Activated naive CD8-positive, alpha-beta T cell treated with anti-CD3 and anti-CD28 coated beads, Interleukin-2, amount 50 U/mL, for 16 hours (primary cell): ENCODE measurements around the gene RBP5.

Experiments
- DNase-seq: peaks from one replicate; pipeline ENCODE4 v3.0.0-alpha.2; 2020; ENCODE audit warnings: low read depth, low spot score

Gene RBP5

DNA sequence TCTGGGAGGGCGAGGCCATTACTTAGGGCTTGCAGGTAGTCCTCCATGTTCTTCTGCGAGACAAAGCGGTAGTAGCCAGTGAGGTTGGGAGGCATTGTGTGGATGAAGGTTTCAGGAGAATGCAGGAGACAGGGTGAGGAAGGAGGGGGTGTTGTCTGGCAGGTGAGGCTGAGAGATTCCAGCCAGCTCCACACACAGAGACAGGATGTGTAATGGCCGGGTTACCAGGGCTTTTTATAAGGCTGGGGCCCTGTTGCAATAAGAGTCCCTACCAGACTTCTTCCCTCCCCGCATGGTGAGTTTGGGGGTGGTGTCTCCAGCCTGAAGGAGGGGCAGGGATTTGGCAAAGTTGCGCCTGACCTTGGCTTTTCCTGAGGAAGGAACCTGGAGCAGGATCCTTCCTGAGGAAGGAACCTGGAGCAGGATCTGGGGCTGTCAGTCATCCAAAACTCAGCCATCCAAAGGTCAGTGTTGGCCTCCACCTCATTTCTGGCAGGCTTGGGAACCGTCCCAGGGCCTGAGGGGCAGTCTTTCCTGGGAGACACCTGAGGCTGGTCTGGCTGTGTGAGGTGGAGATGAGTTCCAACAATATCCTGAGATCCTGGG is at the start of gene RBP5:
Gene RBP5, minus strand, starts transcription at position 209 of the 606 bp plus-strand sequence. Its CDS starts 114 bp downstream, at position 95.
- no peak for DNase-seq

- no peak for DNase-seq
Measured at GRCh38 chr12:7178481-7178880, 49.8 kb upstream of the RBP5 start.

- DNase-seq: no peak
Measured at GRCh38 chr12:7176595-7176994, 47.9 kb upstream of the RBP5 start.

DNA sequence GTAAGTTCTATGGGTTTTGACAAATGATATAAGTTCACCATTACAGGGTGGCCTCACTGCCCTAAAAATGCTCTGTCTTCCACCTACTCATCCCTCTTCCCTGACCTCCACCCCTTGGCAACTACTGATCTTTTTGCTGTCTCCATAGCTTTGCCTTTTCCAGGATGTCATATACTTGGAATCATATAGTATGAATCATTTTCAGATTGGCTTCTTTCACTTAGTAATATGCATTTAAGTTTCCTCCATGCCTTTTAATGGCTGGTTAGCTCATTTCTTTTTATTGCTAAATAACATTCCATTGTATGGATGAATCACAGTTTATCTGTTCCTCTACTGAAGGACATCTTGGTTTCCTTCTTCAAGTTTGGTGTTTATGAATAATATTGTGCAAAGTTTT is 46.8 kb upstream of the RBP5 start:
- DNase-seq: no peak

GRCh38 chr12:7171854-7172253 is 43.2 kb upstream of the RBP5 start:
- no peak for DNase-seq

GRCh38 chr12:7169951-7170350 is 41.3 kb upstream of the RBP5 start:
- DNase-seq: no peak

DNA sequence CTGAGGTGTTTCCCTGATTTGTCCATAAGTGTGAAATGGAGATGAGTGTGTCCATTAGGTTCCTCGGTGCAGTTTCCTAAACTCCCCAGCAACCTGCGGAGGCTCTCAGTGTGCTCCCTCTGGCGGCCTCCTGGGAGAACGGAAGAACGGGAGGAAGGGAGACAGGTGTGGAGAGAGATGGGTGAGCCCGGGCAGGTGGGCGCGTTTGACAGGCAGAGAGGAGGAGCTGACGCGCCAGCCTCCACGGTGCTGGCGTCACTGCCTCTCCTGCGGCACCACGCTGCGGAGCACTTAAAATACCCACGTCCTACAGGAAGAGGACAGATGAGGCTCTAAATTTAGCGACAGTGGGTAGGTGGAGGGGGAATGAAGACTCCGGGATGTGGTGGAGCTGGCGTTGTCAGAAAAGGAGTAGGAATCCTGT is 34.0 kb upstream of the RBP5 start:
- DNase-seq: no peak

- DNase-seq: no peak
Measured at GRCh38 chr12:7161811-7162210, 33.1 kb upstream of the RBP5 start.

DNA sequence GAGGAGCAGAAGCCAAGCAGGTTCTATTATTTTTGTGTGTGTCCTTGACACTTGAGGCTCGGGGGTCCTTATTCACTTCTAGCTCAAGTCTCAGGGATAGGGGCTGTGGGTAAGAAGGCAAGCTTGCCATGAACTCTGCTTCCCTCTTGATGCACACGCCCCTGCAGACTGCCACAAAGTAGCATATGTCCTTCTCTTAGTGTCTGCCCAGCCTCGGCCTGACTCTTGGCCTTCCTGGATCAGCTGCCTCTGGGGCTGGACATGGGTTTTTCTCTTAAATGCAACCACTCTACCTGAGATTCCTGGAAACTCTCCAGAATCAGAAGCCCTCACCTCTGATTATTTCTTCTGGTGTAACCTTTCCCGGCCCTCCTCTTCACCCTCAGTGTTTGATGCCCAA is 32.6 kb upstream of the RBP5 start:
- DNase-seq: no peak

DNA sequence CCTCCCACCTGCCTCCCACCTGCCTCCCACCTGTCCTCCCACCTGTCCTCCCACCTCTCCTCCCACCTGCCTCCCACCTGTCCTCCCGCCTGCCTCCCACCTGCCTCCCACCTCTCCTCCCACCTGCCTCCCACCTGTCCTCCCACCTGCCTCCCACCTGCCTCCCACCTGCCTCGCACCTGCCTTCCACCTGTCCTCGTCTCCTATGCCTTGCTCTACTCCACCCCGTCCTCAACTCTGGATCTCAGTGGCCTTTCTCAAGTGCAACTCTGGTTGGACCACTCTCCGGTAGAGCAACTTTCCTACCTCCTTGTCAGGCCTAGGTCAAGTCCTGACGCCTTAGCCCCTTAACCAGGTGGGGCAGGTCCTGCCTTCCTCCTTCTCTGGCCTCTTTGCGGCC is 31.5 kb upstream of the RBP5 start:
- no peak for DNase-seq

DNA sequence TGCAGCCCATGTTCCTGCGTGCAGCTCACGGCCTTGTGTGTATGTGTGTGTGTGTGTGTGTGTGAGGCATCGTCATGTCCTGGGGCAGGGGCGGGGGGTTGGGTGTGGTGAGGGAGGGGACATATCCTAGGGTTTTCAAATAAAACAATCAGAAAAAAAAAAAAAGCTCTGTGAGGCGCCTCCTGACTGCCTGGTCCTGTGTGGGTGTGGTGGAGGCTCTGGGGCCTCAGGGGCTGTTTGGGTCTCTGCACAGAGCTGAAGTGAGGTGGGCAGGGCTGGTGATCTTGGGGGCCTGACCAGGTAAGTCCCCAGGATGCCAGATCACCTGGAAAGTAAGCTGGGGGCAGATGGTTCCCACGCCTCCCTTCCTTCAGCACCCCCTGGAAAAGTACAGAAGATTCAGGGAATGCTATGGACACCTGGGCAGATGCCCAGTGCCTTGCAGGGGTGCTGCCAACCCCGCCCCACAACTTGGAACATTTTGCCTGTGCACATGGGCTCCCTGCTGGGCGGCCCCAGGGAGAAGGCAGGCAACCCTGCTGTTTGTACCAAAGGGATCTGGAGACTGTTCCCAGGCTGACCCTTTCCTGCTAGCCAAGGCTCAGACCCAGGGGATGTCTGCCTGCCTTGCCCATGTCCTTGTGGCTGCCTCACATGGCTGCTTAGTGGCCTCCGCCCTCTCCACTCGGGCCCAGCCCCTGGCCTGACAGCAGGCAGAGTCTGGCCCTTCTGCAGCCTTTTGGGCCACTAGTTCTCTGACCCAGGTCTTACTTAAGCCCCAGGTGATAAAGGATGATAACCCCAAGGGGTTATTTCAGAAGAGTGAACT is 30.3 kb upstream of the RBP5 start:
- no peak for DNase-seq

DNA sequence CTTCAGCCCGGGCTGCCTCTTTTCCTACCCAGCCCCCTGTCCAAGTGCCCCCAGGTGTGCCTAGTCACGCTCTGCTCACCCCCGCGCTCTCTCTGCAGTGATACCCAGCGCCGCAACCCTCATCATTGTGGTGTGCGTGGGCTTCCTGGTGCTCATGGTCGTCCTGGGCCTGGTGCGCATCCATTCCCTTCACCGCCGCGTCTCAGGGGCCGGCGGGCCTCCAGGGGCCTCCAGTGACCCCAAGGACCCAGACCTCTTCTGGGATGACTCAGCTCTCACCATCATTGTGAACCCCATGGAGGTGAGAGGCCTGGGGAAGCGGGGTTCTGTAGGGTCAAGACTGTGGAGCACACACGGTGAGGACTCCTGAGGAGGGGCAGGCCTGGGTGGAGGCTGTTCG is 28.7 kb upstream of the RBP5 start:
- no peak for DNase-seq

- no peak for DNase-seq
Measured at GRCh38 chr12:7156259-7157197, 27.8 kb upstream of the RBP5 start.

- DNase-seq: no peak
Measured at GRCh38 chr12:7155471-7156034, 26.9 kb upstream of the RBP5 start.

GRCh38 chr12:7154901-7155470 is 26.3 kb upstream of the RBP5 start:
- DNase-seq: no peak

DNA sequence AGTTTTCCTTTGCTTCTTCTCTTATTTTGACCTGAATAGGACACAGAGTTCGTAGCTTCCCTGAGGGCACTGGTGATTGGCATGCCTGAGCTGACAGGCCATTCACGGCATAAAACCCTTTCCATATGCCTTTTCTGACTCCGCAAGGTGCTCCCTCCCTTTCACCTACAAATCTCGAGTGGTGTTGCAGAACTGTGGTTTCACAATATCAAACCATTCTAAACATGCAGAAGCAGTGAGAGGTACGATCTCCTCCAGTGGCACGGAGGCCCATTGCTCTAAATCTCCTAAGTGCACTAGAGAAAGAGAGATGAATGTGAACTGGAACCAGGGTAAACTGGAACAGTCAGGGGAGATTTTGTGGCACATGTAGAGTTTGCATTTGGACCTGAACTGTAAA is 25.4 kb upstream of the RBP5 start:
- no peak for DNase-seq

DNA sequence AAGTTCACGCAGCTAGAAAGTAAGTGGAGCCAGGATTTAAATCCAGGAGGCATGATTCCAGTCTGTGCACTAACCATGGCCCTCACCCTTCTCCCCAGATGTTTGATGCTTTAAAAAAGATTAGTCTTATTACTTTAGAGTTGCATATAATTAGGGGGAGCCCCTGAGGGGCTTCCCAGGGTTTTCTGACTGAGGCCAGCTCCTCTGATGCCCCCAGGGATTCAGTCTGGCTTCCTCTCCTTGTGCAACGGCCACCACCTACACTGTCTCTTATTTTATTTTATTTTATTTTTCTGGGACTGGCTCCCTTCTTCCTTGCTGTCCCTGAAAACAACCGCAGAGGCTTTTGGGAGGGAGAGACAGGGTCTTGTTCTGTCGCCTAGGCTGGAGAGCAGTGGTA is 24.1 kb upstream of the RBP5 start:
- no peak for DNase-seq

DNA sequence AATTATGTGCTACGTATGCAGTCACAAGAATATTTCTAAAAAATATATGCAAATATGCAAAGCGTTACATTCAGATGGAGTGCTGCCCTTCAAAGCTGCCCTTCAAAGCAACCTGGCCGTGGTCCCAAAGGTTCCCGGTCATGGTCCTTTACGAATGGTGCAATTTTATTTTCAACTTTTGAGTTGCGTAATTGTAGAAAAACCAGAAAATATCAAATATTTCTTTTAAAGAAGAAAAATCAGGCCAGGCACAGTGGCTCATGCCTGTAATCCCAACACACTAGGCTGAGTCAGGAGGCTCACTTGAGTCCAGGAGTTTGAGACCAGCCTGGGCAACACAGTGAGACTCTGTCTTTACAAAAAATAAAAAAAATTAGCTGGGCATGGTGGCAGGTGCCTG is 22.8 kb upstream of the RBP5 start:
- DNase-seq: no peak

DNA sequence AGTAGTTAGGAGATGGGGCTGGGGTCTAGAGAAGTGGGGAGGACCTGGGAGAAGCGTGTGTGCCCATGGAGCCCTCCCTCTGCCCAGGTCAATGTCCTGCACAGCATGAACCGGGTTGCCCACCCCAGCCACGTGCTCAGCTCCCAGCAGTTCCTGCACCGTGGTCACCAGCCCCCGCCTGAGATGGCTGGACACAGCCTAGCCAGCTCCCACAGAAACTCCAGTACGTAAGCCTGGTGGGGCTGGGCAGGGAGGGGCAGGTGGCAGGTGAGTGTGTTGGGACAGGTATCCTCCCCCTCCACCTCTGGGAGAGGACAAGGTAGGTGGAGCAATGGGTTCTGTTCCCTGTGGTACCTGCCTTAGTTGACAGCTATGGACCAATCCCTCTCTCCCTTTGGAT is 22.2 kb upstream of the RBP5 start:
- no peak for DNase-seq

- no peak for DNase-seq
Measured at GRCh38 chr12:7150356-7150755, 21.7 kb upstream of the RBP5 start.

DNA sequence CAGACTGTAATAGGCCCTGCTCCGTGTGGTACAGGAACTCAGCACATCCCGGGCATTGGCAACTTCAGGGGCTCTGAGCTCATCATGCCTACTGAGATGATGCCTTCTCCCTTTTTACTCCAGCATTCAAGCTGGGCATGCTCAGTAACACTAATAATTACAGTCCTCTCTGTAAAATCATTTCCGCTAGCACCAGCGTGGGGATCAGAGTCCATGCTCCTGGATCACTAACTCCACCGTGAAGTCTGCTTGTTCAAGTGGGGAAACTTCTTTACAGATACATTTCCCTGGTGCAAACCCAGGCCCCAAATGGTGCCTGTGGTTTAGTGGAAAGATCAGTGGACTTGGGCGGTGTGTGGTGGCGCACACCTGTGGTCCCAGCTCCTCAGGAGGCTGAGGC is 18.2 kb upstream of the RBP5 start:
- DNase-seq: no peak

DNA sequence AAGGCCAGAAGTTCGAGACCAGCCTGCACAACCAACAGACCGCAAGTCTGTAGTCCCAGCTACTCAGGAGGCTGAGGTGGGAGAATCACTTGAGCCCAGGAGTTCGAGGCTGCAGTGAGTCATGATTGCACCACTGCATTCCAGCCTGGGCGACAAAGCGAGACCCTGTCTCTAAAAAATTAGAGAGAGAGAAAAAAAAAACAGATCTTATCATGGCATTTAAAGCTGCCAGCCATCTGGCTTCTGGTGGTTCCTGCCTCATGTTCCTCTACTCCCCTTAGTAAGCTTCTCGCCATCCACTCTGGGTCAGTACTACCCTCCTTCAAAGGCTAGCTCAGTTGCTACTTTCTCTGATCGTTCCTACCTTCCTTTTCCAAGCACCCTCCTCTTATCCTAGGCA is 17.5 kb upstream of the RBP5 start:
- no peak for DNase-seq
